ENCODE results near the gene ZNF277.

ZNF277 gene

DNA sequence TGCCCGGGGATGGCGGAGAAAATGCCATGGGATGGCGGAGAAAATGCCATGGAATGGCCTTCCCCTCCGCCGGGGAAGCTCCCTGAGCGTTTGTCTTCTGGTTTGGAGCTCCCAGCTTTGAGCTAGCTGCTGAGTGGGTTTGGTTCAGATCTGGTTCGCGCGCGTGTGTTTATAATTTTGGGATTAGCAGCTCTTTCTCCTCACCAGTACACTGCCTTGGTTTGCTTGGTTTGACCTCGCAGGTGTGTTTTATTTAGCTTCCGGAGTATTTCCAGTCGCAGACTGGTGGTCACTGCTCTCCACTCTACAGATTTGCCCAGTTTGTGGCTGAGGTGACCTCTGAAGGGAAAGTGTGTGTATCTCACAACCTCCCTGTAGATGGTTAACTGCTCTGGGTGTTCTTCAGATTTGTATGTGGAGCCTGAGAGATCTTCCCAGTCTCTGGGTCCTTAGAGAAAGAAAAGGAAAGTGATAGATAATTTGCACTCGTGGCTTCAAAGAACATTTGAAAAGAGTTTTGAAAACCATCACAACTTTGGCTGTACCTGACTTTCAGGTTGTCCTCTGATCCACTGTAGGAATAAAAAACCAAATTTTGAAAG lies 597 bp downstream of the ZNF277 start:
- Mint-ChIP-seq H3K36me3 (ENCODE audit: insufficient read depth) (peaks cover 11% of the 10 kb centered on the region), H3K27me3 (peaks cover 23% of the 10 kb centered on the region in 2 donors), H3K4me3 (peak overlapping the region; percentile 99 to 100), H3K4me1 (ENCODE audit: low read depth in 2 of 2) (peaks cover 27 to 49% of the 10 kb centered on the region in 2 donors), H3K27ac (peak overlapping the region; percentile 97 to 98), H3K9me3 (no peaks in the 10 kb centered on the region)
- ATAC-seq (replicated peaks) (no peak), DNase-seq (no peak)

DNA sequence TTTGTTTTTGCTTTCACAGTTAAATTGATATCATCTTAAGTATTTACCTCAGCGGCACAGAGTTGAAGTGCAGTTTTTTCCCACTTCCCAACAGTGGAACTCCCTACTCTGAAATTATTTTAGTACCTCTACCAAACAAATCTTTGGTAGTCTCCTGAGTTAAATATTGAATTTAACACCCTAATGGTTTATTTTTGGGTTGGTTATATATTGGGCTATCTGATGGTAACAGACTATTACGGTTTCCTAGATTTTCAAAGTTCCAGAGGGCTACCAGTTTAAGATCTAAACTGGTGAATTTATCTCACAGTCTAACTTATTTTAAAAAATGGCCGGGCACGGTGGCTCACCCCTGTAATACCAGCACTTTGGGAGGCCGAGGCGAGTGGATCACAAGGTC lies 1.3 kb downstream of the ZNF277 start:
- peaks cover 11% of the 10 kb centered on the region for H3K36me3 Mint-ChIP-seq (ENCODE audit: insufficient read depth)
- ATAC-seq (replicated peaks): no peak
- H3K4me1 Mint-ChIP-seq (ENCODE audit: low read depth in 2 of 2): peaks cover 30 to 54% of the 10 kb centered on the region in 2 donors
- H3K9me3 Mint-ChIP-seq: no peaks in the 10 kb centered on the region
- peak overlapping the region in 1 of 2 donors; percentile 97 for H3K27ac Mint-ChIP-seq
- no peak for DNase-seq
- peak overlapping the region; percentile 99 to 100 for H3K4me3 Mint-ChIP-seq
- H3K27me3 Mint-ChIP-seq: peaks cover 16 to 19% of the 10 kb centered on the region in 2 donors

DNA sequence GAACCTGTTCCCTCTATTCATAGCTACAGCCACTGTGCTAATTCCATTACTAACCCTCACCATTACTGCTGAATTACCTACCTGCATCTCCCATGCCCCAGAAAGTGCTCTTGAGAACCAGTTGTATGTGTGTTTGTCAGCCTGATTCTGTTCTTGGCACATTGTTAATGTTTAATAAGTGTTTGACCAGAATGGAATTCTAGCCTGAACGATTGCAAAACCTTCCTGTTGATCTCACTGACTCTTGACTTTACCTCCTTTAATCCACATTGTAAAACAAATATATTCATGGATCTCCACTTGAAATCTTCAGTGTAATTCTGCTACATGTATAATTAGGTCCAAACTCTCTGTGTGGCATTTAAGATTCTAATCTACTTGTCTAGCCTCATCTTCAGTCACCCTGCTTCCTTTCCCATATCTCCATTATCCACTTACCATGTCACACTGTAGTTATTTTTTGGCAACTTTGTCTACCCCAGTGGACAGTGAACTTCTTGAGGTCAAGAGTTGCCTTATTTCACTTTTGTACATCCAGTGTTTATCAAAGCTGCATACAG lies 4.9 kb downstream of the ZNF277 start:
- DNase-seq: no peak
- Mint-ChIP-seq H3K9me3 (no peaks in the 10 kb centered on the region), H3K27ac (no peak overlapping the region), H3K4me3 (no peak overlapping the region), H3K27me3 (no peaks in the 10 kb centered on the region), H3K36me3 (ENCODE audit: insufficient read depth) (peaks cover 9% of the 10 kb centered on the region), H3K4me1 (ENCODE audit: low read depth in 2 of 2) (peaks cover 20 to 46% of the 10 kb centered on the region in 2 donors)
- no peak for ATAC-seq (replicated peaks)

DNA sequence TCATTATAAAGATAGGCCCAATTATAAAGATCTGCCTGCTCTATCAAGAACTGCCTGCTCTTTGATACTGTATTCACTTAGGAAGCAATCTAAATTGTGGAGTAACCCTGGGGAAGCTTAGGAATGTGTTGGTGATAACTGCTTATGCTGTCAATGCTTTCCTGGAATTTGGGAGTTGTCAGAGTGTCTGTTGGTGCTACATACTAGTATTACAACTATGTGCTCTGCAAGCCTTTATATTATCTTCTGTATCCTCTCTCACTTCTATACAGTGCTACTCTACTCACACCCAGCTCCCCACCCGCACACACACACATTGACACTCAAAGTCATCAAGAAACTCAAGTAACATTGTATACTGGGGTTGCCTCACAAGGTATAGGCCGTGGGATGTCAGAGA lies 6.1 kb downstream of the ZNF277 start:
- Mint-ChIP-seq H3K4me1 (ENCODE audit: low read depth in 2 of 2) (peaks cover 15 to 37% of the 10 kb centered on the region in 2 donors), H3K27ac (no peak overlapping the region), H3K9me3 (no peaks in the 10 kb centered on the region), H3K36me3 (ENCODE audit: insufficient read depth) (peaks cover 3% of the 10 kb centered on the region), H3K4me3 (no peak overlapping the region), H3K27me3 (no peaks in the 10 kb centered on the region)
- DNase-seq (no peak), ATAC-seq (replicated peaks) (no peak)

DNA sequence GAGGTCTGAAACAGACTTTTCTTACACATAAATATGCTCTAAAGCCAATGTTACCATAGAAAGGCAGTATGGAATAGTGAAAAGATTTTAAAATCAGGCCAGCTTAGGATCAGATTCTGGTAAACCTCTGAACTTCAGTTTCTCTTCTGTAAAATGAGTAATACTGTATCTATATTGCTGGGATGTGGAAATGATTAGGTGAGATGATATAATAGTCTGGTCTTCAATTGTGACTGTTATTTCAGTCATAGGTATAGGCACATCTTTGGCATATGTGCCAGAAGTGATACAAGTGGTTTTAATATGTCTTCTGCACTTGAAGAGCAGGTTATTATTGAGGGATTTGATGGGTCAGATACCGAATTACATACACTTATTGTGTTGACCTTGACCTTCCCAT lies 7.2 kb downstream of the ZNF277 start:
- peaks cover 15 to 41% of the 10 kb centered on the region in 2 donors for H3K4me1 Mint-ChIP-seq (ENCODE audit: low read depth in 2 of 2)

DNA sequence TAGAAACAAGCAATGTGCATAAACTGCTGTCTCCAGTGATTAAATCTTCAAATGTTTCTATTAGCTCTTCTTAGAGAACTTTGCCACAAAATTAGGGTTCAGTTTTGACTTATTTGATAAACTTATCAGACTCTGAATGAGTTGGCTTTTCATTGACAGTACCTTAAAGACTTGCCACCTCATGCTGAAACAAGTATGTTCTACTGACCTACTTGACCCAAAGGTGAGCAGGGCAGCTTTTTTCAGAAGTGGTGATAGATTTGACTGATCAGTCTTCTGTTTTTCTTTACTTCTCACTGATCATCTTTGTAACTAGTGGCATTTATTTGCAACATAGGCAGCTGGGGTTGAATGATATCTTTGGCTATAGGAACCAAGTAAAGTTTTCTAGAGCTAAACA lies 7.8 kb downstream of the ZNF277 start:
- Mint-ChIP-seq H3K36me3 (ENCODE audit: insufficient read depth) (no peaks in the 10 kb centered on the region), H3K4me1 (ENCODE audit: low read depth in 2 of 2) (peaks cover 15 to 42% of the 10 kb centered on the region in 2 donors), H3K9me3 (no peaks in the 10 kb centered on the region), H3K27ac (no peak overlapping the region), H3K27me3 (no peaks in the 10 kb centered on the region), H3K4me3 (no peak overlapping the region)
- ATAC-seq (replicated peaks): no peak
- no peak for DNase-seq

More for the DNA sequence above, 7.2 kb downstream of the ZNF277 start:
- ATAC-seq (replicated peaks): no peak
- H3K36me3 Mint-ChIP-seq (ENCODE audit: insufficient read depth): peaks cover 1% of the 10 kb centered on the region
- H3K4me3 Mint-ChIP-seq: no peak overlapping the region
- no peaks in the 10 kb centered on the region for H3K27me3 Mint-ChIP-seq
- DNase-seq: no peak
- no peak overlapping the region for H3K27ac Mint-ChIP-seq
- H3K9me3 Mint-ChIP-seq: no peaks in the 10 kb centered on the region

DNA sequence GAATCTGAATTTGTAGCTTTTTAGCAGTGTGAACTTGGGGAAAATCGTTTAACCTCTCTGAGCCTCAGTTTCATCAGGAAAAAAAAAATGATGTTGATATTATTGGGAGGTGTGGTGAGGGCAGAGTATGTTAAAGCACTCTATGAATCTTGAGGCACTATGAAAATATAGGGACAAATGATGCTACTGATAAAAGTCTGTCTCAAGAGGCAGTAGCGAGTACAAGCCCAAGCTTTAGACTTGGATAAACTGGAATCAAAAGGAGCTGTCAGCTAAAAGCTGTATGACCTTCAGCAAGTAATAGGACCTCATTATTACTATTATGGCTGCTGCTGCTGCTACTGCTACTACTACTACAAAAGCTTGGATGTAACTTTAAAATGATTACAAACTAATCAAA lies 8.4 kb downstream of the ZNF277 start:
- no peak for ATAC-seq (replicated peaks)
- peaks cover 15 to 46% of the 10 kb centered on the region in 2 donors for H3K4me1 Mint-ChIP-seq (ENCODE audit: low read depth in 2 of 2)
- H3K27ac Mint-ChIP-seq: no peak overlapping the region
- no peaks in the 10 kb centered on the region for H3K36me3 Mint-ChIP-seq (ENCODE audit: insufficient read depth)
- no peaks in the 10 kb centered on the region for H3K27me3 Mint-ChIP-seq
- H3K9me3 Mint-ChIP-seq: no peaks in the 10 kb centered on the region
- no peak overlapping the region for H3K4me3 Mint-ChIP-seq
- DNase-seq: no peak

DNA sequence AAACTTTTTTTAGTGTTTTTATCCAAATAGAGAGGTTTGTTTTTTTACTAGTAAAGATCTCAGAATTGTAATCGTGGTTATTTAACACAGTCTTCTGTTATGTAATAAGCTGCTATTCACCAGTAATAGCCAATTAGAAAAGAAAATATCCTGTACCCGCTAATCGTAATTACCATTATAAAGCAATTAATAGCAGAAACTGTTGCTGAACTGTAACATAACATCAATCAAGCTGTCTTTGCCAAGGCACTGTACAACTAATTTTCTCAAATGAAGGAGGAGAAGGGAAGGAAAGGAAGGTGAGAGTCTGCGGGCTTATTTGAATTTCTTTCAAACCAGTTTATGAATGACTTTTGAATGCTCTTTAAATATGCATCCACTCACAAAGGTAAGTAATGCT lies 9.3 kb downstream of the ZNF277 start:
- no peak overlapping the region for H3K4me3 Mint-ChIP-seq
- H3K27me3 Mint-ChIP-seq: no peaks in the 10 kb centered on the region
- H3K9me3 Mint-ChIP-seq: no peaks in the 10 kb centered on the region
- ATAC-seq (replicated peaks) (no peak), DNase-seq (no peak)
- no peaks in the 10 kb centered on the region for H3K36me3 Mint-ChIP-seq (ENCODE audit: insufficient read depth)
- H3K4me1 Mint-ChIP-seq (ENCODE audit: low read depth in 2 of 2): peaks cover 15 to 50% of the 10 kb centered on the region in 2 donors
- H3K27ac Mint-ChIP-seq: no peak overlapping the region

DNA sequence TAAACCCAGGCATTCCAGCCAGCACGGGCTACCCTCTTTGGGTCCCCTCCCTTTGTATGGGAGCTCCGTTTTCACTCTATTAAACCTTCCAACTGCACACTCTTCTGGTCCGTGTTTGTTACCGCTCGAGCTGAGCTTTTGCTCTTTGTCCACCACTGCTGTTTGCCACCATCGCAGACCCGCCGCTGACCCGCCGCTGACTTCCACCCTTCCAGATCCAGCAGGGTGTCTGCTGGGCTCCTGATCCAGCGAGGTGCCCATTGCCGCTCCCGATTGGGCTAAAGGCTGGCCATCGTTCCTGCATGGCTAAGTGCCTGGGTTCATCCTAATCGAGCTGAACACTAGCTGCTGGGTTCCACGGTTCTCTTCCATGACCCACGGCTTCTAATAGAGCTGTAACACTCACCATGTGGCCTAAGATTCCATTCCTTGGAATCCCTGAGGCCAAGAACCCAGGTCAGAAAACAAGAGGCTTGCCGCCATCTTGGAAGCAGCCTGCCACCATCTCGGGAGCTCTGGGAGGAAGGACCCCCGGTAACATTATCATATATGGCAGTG lies 14.5 kb downstream of the ZNF277 start:
- DNase-seq (no peak), ATAC-seq (replicated peaks) (no peak)
- no peak overlapping the region for H3K4me3 Mint-ChIP-seq
- H3K9me3 Mint-ChIP-seq: no peaks in the 10 kb centered on the region
- H3K27me3 Mint-ChIP-seq: no peaks in the 10 kb centered on the region
- H3K27ac Mint-ChIP-seq: no peak overlapping the region
- H3K4me1 Mint-ChIP-seq (ENCODE audit: low read depth in 2 of 2): peaks cover 21 to 53% of the 10 kb centered on the region in 2 donors
- H3K36me3 Mint-ChIP-seq (ENCODE audit: insufficient read depth): no peaks in the 10 kb centered on the region

DNA sequence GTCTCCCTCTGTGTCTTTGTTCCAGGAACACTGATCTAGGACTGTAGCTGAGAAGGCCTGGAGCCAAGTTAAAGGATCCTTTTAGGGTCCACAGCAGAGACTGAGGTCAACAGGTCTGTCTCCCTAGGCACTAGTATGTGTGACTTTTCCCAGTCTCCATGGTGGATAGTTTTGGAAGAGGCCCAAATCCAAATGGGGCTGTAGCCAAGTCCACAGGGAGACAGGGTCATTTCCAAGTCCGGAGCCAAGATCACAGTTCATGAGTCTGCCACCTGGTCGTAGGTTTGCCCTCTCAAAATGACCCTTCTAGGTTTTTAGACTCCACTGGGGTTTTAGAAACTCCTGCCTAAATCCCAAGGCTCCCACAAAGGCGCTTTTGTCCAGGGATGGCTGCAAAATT lies 16.8 kb downstream of the ZNF277 start:
- DNase-seq (no peak), ATAC-seq (replicated peaks) (no peak)
- Mint-ChIP-seq H3K27me3 (no peaks in the 10 kb centered on the region), H3K4me3 (no peak overlapping the region), H3K36me3 (ENCODE audit: insufficient read depth) (no peaks in the 10 kb centered on the region), H3K9me3 (no peaks in the 10 kb centered on the region), H3K4me1 (ENCODE audit: low read depth in 2 of 2) (peaks cover 25 to 56% of the 10 kb centered on the region in 2 donors), H3K27ac (no peak overlapping the region)

DNA sequence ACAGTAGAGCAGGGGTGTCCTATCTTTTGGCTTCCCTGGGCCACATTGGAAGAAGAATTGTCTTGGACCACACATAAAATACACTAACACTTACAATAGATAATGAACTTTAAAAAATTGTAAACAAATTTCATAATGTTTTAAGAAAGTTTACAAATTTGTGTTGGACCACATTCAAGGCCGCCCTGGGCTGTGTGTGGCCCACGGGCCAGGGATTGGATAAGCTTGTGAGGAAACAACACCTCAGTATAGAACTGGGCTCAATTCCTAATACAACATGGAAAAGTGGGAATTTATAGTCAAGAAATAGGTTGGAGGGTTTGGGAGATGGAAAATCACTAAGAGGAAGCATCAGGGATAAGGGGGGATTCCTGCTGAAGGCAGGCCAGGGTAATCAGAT lies 17.7 kb downstream of the ZNF277 start:
- Mint-ChIP-seq H3K4me3 (no peak overlapping the region), H3K36me3 (ENCODE audit: insufficient read depth) (no peaks in the 10 kb centered on the region), H3K4me1 (ENCODE audit: low read depth in 2 of 2) (peaks cover 29 to 56% of the 10 kb centered on the region in 2 donors)

DNA sequence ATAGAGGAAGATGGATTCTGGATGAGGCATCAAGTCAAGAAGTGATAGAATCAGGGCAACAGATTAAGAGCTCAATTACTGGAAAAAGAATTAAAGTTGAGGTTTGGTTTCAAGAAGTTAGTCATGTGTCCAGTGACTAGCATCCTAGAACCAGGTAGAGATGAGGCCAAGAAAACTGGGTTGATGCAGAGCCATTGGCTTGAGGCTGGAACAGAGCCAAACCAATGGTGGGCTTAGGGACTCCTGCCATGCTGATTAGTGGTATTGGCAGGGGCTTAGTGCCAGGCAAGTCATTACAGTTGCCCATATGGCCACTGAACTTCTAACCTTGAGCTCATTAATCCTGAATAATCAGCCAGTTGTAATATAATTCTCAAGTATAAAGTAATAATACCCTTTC lies 18.5 kb downstream of the ZNF277 start:
- no peaks in the 10 kb centered on the region for H3K9me3 Mint-ChIP-seq
- H3K4me3 Mint-ChIP-seq: no peak overlapping the region
- ATAC-seq (replicated peaks) (no peak), DNase-seq (no peak)
- no peaks in the 10 kb centered on the region for H3K27me3 Mint-ChIP-seq
- no peak overlapping the region for H3K27ac Mint-ChIP-seq
- H3K4me1 Mint-ChIP-seq (ENCODE audit: low read depth in 2 of 2): peaks cover 36 to 57% of the 10 kb centered on the region in 2 donors
- peaks cover 3% of the 10 kb centered on the region for H3K36me3 Mint-ChIP-seq (ENCODE audit: insufficient read depth)

More for the DNA sequence above, 17.7 kb downstream of the ZNF277 start:
- Mint-ChIP-seq H3K27me3 (no peaks in the 10 kb centered on the region), H3K9me3 (no peaks in the 10 kb centered on the region), H3K27ac (no peak overlapping the region)
- DNase-seq (no peak), ATAC-seq (replicated peaks) (no peak)

DNA sequence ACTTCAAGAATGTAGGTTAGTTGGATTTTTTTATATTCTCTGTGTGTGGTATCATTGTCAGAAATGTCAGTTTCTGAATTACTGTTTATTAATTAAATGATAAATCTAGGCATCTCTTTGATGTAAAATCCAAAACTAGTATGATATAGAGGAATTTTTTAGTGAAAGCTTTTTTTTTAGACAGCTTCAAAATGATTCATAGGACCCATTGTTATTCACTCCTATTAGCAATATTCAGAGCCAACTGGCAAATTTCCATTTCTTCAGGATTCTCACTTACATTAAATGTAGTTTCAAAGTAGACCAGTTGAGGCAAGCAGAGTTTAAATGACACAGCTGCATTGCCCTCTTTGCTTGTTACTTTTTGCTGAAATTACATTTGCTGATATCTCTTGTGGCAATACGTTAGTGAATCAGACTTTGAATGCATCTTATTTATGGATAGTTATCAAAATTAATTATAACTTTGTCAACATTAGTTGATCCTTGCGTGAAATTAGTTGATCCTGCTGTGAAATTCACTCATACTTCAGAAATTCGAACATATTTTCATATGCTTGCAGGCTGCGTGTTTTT lies 20.3 kb downstream of the ZNF277 start:
- no peak for DNase-seq
- H3K4me1 Mint-ChIP-seq (ENCODE audit: low read depth in 2 of 2): peaks cover 33 to 50% of the 10 kb centered on the region in 2 donors
- ATAC-seq (replicated peaks): no peak
- H3K36me3 Mint-ChIP-seq (ENCODE audit: insufficient read depth): peaks cover 3% of the 10 kb centered on the region
- no peaks in the 10 kb centered on the region for H3K9me3 Mint-ChIP-seq
- H3K27me3 Mint-ChIP-seq: no peaks in the 10 kb centered on the region
- no peak overlapping the region for H3K4me3 Mint-ChIP-seq
- no peak overlapping the region for H3K27ac Mint-ChIP-seq

DNA sequence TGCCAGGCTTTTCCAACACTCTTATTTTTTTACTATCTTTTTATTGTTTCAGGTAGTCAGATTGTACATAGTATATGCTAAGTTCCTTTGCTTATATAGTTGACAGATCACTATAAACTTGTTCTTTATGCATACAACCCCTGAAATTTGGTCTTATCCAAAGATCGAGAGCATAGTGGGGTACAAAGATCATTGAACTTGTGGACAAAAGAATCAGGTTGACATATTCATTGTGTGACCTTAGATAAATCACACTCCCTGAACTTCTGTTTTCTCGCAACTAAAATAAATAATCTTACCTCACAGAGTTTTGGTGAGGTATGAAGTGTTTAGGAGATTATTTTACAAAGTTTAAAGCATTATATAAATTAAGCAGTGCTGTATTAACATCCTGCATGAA lies 22.1 kb downstream of the ZNF277 start:
- peaks cover 27 to 50% of the 10 kb centered on the region in 2 donors for H3K4me1 Mint-ChIP-seq (ENCODE audit: low read depth in 2 of 2)
- no peaks in the 10 kb centered on the region for H3K27me3 Mint-ChIP-seq
- H3K9me3 Mint-ChIP-seq: no peaks in the 10 kb centered on the region
- H3K4me3 Mint-ChIP-seq: no peak overlapping the region
- DNase-seq: no peak
- peaks cover 3% of the 10 kb centered on the region for H3K36me3 Mint-ChIP-seq (ENCODE audit: insufficient read depth)
- H3K27ac Mint-ChIP-seq: no peak overlapping the region
- ATAC-seq (replicated peaks): no peak
